ENCODE measurements around the gene LCMT2.
"Not testable (repeated sequence)": the region's sequence is repeated elsewhere in the genome, so short reads cannot be mapped to it uniquely, and the experiment has no call there.

Gene LCMT2

GRCh38 chr15:43314171-43314570, 16.2 kb downstream of the LCMT2 start:
- no peak for DNase-seq

DNA sequence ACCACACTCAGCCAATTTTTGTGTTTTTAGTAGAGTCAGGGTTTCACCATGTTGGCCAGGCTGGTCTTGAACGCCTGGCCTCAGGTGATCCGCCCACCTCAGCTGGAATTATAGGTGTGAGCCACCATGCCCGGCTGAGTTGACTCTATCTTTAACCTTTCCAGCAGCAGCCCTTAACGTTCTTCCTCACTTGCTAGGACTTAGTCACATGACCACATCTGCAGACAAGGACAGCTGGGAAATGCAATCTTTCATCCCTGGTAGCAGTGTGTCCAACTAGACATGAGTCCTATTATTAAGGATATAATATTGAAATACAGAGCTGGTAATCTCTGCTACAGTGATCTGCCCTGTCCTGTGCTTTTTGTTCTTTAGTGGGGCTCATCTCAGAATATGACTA, 18.0 kb downstream of the LCMT2 start:
- no peak for DNase-seq

- DNase-seq: no peak
Measured at GRCh38 chr15:43302205-43302817, 28.1 kb downstream of the LCMT2 start, which contains the start of gene TGM7. Gene TGM7, minus strand, starts transcription at chr15:43302255.

DNA sequence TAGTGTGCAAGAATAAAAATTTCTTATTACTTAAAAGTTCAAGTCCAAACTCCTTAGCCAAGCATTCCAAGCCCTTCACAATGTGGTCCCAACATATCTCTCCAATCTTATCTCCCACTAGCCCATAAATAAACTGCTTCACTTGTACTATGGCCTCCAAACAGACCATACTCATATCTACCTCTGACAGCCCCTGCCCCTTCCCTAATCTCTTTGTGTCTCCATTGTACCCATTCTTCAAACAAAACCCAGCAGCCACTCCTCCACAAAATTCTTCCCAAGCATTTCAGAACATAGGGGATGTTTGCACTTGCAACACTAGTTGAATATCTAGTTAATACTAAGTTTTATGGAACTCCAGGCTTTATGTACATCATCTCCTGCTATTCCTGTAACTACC, 30.5 kb downstream of the LCMT2 start:
- DNase-seq: no peak

GRCh38 chr15:43299411-43299810, 31.0 kb downstream of the LCMT2 start:
- DNase-seq: no peak

DNA sequence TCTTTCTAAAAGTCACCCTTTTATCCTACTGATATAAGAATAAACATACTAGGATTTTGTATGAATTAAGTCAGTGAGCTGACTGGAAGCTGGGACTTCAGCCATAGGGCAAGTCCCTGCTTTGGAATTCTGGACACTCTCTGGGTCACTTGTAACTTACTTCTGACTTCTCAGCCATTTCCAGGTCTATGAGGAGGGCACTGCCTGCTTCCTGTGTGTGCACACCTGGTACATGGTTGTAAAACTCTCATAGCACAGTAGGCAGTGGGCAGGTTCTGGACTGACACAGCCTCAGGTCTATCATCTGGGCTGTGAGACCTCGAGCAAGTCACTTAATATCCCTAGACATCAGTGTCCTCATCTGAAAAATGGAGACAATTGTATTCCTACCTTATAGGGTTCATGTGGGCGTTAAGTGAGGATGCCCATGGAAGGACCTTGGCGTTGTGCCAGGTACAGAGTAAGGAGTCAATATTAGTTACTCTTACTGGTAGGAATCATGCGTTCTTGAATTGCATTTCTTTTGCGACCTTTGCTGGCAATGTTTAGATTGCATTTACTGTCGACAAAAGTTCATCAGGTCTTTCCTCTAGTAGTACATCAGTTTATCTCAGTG, 36.2 kb downstream of the LCMT2 start:
- no peak for DNase-seq

GRCh38 chr15:43293432-43293831, 36.9 kb downstream of the LCMT2 start:
- no peak for DNase-seq

- DNase-seq: no peak
Measured at GRCh38 chr15:43292375-43293078, 37.8 kb downstream of the LCMT2 start.

- not testable (repeated sequence) for DNase-seq
Measured at GRCh38 chr15:43289656-43290055, 40.7 kb downstream of the LCMT2 start.

GRCh38 chr15:43287254-43287653, 43.1 kb downstream of the LCMT2 start:
- DNase-seq: no peak

DNA sequence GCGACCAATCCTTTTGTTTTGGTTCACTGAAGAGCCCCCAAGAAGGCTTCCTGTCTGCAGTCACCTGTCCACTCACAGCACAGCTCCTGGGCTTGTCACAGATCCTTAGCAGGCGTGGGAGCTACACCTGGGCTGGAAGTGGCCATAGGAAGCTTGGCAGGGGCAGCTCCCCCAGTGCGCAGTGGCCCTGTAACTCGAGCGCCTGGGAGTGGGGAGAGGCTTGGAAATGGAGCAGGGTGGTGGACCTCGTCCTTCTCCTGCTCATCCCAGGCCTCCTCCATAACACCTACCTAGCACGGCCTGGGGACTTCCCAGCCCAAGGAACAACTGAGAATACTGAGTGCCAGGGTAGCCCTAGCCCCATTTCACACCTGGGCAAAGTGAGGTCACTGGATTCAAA, 44.3 kb downstream of the LCMT2 start:
- no peak for DNase-seq

DNA sequence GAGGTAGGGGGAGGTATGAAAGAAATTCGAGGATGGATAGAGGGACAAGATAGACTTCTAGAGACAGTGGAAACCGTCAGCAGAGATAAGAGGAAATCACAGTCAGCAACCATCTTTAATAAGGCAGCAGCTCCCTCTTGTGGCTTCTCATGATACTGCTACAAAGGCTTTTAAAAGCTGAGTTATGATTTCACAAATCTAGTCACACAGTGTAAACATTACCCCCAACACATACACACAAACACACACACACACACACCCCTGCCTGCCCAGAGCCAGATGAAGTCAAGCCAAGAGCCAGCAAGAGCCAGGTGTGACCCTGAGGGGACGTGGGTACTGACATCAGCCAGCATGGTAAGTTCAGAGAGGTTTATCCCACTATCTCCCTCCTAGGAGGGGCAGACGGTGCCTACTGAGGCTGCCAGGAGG, 44.8 kb downstream of the LCMT2 start:
- peak; percentile 70 for DNase-seq

DNA sequence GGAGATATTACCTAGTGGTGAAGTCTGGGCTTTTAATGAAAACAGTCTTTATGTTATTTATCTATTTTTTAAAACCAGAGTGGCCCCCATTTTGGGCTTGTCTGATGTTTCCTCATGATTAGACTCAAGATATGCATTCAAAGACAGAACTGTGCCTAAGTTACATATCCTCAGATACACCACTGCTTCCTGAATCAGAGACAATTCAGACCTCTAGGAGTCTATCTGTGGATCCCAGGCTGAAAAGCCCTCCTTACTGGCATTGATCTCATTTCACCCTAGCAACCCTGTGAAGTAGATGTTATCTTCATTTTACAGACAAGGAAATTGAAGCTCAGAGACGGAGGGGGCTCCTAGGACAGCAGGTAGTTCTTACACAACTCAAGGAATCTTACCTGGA, 46.8 kb downstream of the LCMT2 start:
- no peak for DNase-seq

GRCh38 chr15:43281926-43282602, 48.3 kb downstream of the LCMT2 start:
- no peak for DNase-seq

GRCh38 chr15:43280996-43281395, 49.4 kb downstream of the LCMT2 start:
- no peak for DNase-seq

DNA sequence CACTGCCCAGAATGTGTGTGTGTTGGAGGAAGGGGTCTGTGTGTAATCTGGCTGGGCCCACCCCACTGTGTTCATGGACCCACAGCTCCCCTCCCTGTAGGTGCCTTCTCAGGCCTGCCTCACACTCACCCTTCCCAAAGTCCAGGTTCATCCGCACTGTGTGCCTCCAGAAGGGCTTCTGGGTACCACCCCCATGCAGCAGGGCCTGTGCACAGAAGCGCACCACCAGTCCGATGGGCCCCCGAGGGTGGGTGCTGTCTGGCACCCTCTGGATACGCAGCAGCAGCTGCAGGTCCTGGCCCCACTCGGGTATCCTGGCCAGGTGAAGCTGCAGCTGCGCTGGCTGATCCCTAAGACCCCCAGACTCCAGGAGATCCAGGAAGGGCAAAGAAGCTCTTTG, 50.9 kb downstream of the LCMT2 start:
- DNase-seq: no peak

DNA sequence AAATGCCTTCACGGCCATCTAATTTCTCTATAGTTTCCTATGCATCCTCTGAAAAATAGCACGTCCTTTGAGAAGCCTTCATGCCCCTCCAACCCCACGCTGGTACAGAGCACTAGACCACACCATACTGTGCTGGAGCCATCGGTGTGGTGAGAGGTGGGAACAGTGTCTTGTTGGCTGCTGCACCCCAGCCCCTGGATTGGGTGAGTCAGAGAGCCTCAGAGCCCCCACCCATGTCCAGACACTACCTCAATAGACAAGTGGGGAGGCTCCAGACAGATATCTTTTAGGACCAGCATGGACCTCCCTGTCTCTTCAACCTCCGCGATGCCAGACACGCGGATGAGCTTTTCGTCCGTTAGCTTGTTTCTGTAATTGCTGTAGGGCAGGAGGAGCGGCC, 51.5 kb downstream of the LCMT2 start:
- no peak for DNase-seq

DNA sequence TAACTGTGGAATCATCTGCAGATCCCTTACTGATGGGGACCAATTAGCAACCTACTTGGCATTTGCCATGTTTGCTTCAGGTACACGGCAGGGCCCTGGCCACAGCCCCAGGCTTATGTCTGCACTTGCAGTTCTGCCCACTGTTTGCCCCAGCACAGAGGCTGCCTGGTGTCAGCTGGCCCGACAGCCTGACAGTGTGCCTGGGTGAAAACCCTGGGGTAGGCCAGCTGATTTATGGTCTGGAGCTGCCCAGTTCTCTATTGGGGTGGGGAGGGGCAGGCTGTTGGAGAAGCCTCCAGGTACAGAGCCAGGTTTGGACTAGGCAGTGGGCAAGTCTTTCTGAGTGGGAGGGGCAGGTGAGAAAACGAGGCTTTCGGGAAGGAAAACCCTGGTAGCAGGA, 52.5 kb downstream of the LCMT2 start:
- DNase-seq: no peak

DNA sequence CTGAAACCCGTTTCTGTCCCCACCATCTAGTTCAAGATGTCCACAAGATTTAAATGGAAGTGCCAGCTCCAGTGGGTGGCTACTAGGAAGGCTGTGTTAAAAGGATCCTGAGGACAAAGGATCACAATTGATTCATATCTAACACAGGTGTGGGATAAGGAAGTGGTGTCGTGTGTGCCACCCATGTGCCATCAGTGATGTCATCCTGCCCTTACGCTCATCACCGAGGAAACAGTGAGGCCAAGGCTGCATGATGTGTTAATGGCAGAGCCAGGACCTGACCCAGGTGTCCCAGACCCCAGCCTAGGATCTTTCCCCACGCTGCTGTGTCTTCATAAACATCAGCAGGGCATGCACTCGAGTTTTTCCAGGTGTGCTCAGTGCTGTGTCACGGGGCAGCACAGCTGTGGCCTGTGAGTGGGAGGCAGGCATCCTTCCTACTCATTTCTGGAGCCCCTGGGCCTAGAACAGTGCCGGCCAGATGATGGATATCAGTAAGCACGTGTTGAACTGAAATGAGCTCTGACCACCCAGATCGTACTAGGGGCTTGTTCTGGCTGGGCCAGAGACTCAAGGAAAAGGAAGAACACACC, 53.0 kb downstream of the LCMT2 start:
- no peak for DNase-seq

- no peak for DNase-seq
Measured at GRCh38 chr15:43276563-43277200, 53.7 kb downstream of the LCMT2 start.

GRCh38 chr15:43275740-43276562, 54.4 kb downstream of the LCMT2 start:
- no peak for DNase-seq

- DNase-seq: no peak
Measured at GRCh38 chr15:43274136-43274535, 56.2 kb downstream of the LCMT2 start.
